PC-9 (cell line): ENCODE results near the gene COL5A2. TPM values are rescaled to one million over a fixed set of nuclear protein-coding genes. Genes with fewer than 3 reads are reported as not detected.

Source experiments
- BruUV-seq: library from RNA; stranded (reverse); fragments of 400-500 nt; replicated peaks from 2 replicates; lab custom pipeline; 2021; lab: Mats Ljungman, UMichigan
- CTCF ChIA-PET: fragments of 300-600 bp; sonication (Branson Sonifier 250); formaldehyde crosslinking; loops from one replicate; lab custom pipeline; 2022; ENCODE audit warnings: antibody characterized with exemption; lab: Charles Lee
- POLR2A ChIA-PET: fragments of 300-600 bp; sonication (Branson Sonifier 250); formaldehyde crosslinking; loops from one replicate; lab custom pipeline; 2022; ENCODE audit warnings: antibody characterized with exemption; ENCODE audit not compliant: unreplicated experiment; lab: Charles Lee
- DNase-seq, 2 experiments: peaks; one replicate each; pipeline versions ENCODE4 v3.0.0 to v3.0.0-alpha.2; 2015 to 2022; ENCODE audit warnings: mixed read lengths in 1 of 2
- H2AFZ ChIP-seq: fragments of 200-600 bp; sonication (generic); 2 replicates; pipeline ENCODE4 v1.8.1; 2017; ENCODE audit warnings: antibody characterized with exemption
- H3F3A ChIP-seq: fragments of 200-600 bp; sonication (generic); 2 replicates; pipeline ENCODE4 v1.8.1; 2017; ENCODE audit warnings: antibody characterized with exemption, mild to moderate bottlenecking, low read depth; ENCODE audit not compliant: insufficient read depth
- H3K27ac ChIP-seq: fragments of 200-600 bp; sonication (generic); 2 replicates; pipeline ENCODE4 v1.6.1; 2016; ENCODE audit warnings: mixed run types
- H3K27me3 ChIP-seq: fragments of 200-600 bp; sonication (generic); 2 replicates; pipeline ENCODE4 v1.6.1; 2016; ENCODE audit warnings: low read depth, mixed run types; ENCODE audit not compliant: insufficient read depth
- H3K36me3 ChIP-seq: fragments of 200-600 bp; sonication (generic); 2 replicates; pipeline ENCODE4 v1.6.1; 2016; ENCODE audit warnings: low read depth, mixed run types
- H3K4me1 ChIP-seq: fragments of 200-600 bp; sonication (generic); replicated peaks from 2 replicates; pipeline ENCODE4 v1.6.1; 2016; ENCODE audit warnings: mixed run types; ENCODE audit not compliant: insufficient read depth
- H3K4me2 ChIP-seq: fragments of 200-600 bp; sonication (generic); 2 replicates; pipeline ENCODE4 v1.6.1; 2017; ENCODE audit warnings: mixed run types
- H3K4me3 ChIP-seq: fragments of 200-600 bp; sonication (generic); 2 replicates; pipeline ENCODE4 v1.6.1; 2016; ENCODE audit warnings: mixed run types
- H3K79me2 ChIP-seq: fragments of 200-600 bp; sonication (generic); 2 replicates; pipeline ENCODE4 v1.6.1; 2017; ENCODE audit warnings: low read depth, mixed run types
- H3K9me2 ChIP-seq: fragments of 200-600 bp; sonication (generic); 2 replicates; pipeline ENCODE4 v1.8.1; 2017; ENCODE audit warnings: mild to moderate bottlenecking; ENCODE audit not compliant: insufficient read depth
- H3K9me3 ChIP-seq: fragments of 200-600 bp; sonication (generic); 2 replicates; pipeline ENCODE4 v1.8.1; 2016; ENCODE audit warnings: low read depth; ENCODE audit not compliant: insufficient read depth
- H4K20me1 ChIP-seq: fragments of 200-600 bp; sonication (generic); 2 replicates; pipeline ENCODE4 v1.8.1; 2017; ENCODE audit not compliant: insufficient read depth
- CTCF ChIP-seq: fragments of 200-600 bp; sonication (generic); conservative IDR thresholded peaks from 2 replicates; pipeline ENCODE4 v1.6.1; 2017; ENCODE audit warnings: mixed run types, antibody characterized with exemption, mild to moderate bottlenecking, moderate library complexity
- EZH2 ChIP-seq: fragments of 200-600 bp; sonication (generic); IDR thresholded peaks from 2 replicates; pipeline ENCODE4 v1.8.0; 2017; ENCODE audit warnings: antibody characterized with exemption, low read depth
- intact Hi-C: fragments of 100-400 bp; cut with micrococcal nuclease; formaldehyde crosslinking; loops from one replicate; pipeline ENCODE4 v1.10.0; 2022; ENCODE audit not compliant: unreplicated experiment
- total RNA-seq: library from RNA; stranded (reverse); gene quantifications from 2 replicates; pipeline ENCODE4 v1.2.3, GENCODE V29; 2021

The COL5A2 gene
- total RNA-seq, 1 experiment from 2014 or later = 0.55 TPM

- no peak overlapping the region for H2AFZ ChIP-seq
- H3K4me1 ChIP-seq = no peaks in the 10 kb centered on the region
- no peaks in the 10 kb centered on the region for H4K20me1 ChIP-seq
- intact Hi-C loops = no loop called here
- H3K4me2 ChIP-seq = no peak overlapping the region
- BruUV-seq = no TSS peak
- H3K79me2 ChIP-seq = no peaks in the 10 kb centered on the region
- CTCF ChIA-PET = no interaction called here
- TF ChIP-seq EZH2 (no peak), CTCF (no peak)
- POLR2A ChIA-PET = no interaction called here
- no peak overlapping the region for H3K4me3 ChIP-seq
- no peak for DNase-seq
- no peaks in the 10 kb centered on the region for H3K9me2 ChIP-seq
- H3F3A ChIP-seq = no peaks in the 10 kb centered on the region
- no peaks in the 10 kb centered on the region for H3K9me3 ChIP-seq
- no peaks in the 10 kb centered on the region for H3K27me3 ChIP-seq
- no peak overlapping the region for H3K27ac ChIP-seq
- H3K36me3 ChIP-seq = no peaks in the 10 kb centered on the region
Observed at GRCh38 chr2:189137519-189137918, 42.0 kb downstream of the COL5A2 start.

GRCh38 chr2:189134485-189134884 is 45.1 kb downstream of the COL5A2 start:
- DNase-seq = no peak
- H3K79me2 ChIP-seq = no peaks in the 10 kb centered on the region
- H3K4me2 ChIP-seq = no peak overlapping the region
- no peaks in the 10 kb centered on the region for H4K20me1 ChIP-seq
- TF ChIP-seq CTCF (no peak), EZH2 (no peak)
- no peak overlapping the region for H3K4me3 ChIP-seq
- H3K27ac ChIP-seq = no peak overlapping the region
- no peaks in the 10 kb centered on the region for H3K4me1 ChIP-seq
- intact Hi-C loops = no loop called here
- H3F3A ChIP-seq = no peaks in the 10 kb centered on the region
- ChIA-PET CTCF (no interaction called here), POLR2A (no interaction called here)
- H3K27me3 ChIP-seq = no peaks in the 10 kb centered on the region
- H3K9me3 ChIP-seq = no peaks in the 10 kb centered on the region
- no peaks in the 10 kb centered on the region for H3K9me2 ChIP-seq
- no peak overlapping the region for H2AFZ ChIP-seq
- H3K36me3 ChIP-seq = no peaks in the 10 kb centered on the region
- no TSS peak for BruUV-seq

DNA sequence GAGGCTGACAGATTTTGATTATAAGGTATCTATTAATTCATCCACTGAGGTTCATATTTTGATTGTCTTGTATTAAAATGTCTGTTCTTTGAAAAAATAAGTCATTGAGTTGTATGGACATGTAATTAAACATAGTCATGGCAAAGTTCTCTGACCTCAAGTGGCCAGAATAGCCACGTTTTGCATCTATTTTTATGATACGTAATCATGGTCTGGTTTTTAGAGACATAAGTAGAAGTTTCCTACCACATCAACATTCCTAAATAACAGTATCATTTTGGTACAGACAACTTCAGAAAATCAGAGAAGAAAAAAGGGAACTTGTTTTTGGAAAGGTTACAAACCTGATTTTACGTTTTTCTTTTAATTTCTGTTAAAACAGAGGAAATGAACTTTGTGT is 47.6 kb downstream of the COL5A2 start:
- Histone ChIP-seq H3K9me3 (no peaks in the 10 kb centered on the region), H3F3A (no peaks in the 10 kb centered on the region), H3K79me2 (no peaks in the 10 kb centered on the region), H3K4me2 (no peak overlapping the region), H4K20me1 (no peaks in the 10 kb centered on the region), H3K36me3 (no peaks in the 10 kb centered on the region), H3K4me1 (no peaks in the 10 kb centered on the region), H3K27ac (no peak overlapping the region), H3K27me3 (no peaks in the 10 kb centered on the region), H3K4me3 (no peak overlapping the region), H2AFZ (no peak overlapping the region), H3K9me2 (peaks cover under 1% of the 10 kb centered on the region; the same call in 1 of the 2 replicates)
- DNase-seq = no peak
- ChIA-PET POLR2A (no interaction called here), CTCF (no interaction called here)
- TF ChIP-seq CTCF (no peak), EZH2 (no peak)
- intact Hi-C loops = no loop called here
- BruUV-seq = no TSS peak
